IPS-18c (cell line): Measurements from ENCODE around the gene AGXT.

Experiments used
- H3K4me3 ChIP-seq: 2 replicates; pipeline ENCODE4 v1.7.0; 2013; ENCODE audit warnings: low read depth, mild to moderate bottlenecking, low read length, moderate library complexity; ENCODE audit not compliant: insufficient read depth
- H3K9me3 ChIP-seq: one replicate; pipeline ENCODE4 v1.6.1; 2013; ENCODE audit warnings: mild to moderate bottlenecking, low read length, moderate library complexity; ENCODE audit not compliant: control insufficient read depth, insufficient read depth

The AGXT gene

DNA sequence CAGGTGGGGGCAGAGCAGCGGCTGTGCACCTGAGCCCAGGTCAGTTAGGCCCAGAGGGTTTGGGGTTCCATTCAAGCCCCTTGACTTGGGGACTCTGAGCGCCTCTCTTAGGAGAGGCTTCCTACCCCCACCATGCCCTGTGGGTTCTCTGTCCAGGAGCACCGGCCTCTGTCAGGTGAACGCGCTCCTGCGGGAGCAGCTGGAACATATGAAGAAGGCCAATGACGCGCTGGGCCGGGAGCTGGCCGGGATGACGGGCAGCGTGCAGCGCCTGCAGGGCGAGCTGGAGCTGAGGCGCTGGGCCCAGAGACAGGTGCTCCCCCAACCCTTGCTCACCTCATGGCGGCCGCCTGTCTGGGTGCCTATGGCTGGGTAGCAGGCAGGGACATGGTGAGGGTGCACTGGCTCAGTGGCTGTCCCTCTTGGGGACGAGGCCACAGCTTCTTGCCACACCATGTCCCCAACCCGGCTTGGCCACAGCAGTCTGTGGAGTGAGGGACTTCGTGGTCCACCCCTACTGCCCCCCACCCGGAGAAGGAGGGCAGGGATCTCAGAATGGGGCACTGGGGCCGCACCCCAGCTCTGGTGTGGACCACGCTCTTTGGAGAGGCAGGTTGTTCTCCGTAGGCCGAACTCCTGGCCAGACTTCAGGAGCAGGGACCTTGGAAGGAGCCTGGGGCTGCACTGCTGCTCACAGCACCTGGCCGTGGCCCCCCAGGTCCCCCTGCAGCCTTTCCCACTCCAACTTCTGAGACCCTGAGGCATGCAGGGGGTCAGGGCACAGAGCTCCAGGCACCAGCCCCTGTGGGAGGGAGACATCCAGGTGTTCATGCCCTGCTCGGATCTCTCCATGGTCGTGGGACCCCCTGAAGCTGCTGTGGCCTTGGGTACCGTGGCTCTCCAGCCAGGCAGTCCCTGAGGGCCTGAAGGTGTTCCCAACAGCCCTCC, 57.2 kb downstream of the AGXT start:
- Histone ChIP-seq H3K4me3 (no peak overlapping the region), H3K9me3 (no peaks in the 10 kb centered on the region)

DNA sequence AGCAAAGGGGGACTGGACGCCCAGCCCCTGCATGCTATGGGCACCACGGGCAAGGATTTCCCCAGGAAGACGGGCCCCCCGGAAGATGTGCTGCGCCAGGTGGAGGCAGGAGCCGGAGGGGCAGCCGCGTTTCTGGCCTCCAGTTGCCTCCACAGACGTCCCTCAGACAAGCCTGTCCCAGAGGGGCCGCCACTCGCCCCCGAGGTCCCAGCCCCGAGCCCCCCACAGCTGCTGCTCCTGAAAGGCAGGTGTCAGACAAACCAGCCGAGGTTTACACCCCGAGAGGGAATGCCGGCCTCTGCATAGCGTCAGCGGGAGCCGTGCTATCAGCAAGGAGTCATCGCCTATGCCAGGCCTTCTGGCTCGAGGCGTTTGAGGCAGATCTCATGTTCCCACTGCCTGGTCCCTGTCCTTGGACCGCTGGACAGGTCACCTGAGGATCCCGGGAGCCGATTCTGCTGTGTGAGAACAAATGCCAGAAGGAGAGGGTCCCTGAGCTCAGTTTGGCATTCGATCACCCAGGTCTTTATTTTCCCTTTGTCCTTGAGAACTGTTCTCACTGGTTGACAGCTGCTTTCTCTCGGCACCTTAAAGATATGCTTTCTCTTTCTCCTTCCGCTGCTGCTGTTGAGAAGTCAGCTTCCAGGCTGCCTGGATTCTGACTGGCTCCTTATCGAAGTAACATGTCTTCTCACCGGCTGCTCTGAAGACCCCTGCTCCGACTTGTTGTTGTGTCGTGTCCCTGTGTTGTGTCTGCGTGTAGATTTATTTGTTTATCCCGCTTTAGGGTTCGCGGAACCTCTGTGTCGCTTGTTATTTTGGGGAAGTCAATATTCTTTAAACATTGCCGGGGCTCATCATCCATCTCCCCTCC, 58.1 kb downstream of the AGXT start:
- H3K9me3 ChIP-seq = no peaks in the 10 kb centered on the region
- H3K4me3 ChIP-seq = no peak overlapping the region

DNA sequence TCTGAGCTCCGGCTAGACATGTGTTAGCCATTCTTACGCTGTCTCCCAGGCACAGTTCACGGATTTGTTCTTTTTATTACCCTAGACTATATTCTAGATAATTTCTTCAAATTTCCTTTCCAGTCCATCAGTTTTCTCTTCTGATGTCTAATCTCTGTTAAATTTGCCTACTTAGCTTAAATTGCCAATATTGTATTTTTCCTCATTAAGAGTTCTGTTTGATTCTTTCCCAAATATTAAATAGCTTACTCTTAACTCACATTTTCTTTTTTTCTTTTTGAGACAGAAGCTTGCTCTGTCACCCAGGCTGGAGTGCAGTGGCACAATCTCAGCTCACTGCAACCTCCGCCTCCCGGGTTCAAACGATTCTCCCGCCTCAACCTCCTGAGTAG, 58.8 kb downstream of the AGXT start:
- H3K9me3 ChIP-seq = no peaks in the 10 kb centered on the region
- no peak overlapping the region for H3K4me3 ChIP-seq

GRCh38 chr2:240928476-240929363, 60.1 kb downstream of the AGXT start:
- Histone ChIP-seq H3K4me3 (no peak overlapping the region), H3K9me3 (no peaks in the 10 kb centered on the region)

DNA sequence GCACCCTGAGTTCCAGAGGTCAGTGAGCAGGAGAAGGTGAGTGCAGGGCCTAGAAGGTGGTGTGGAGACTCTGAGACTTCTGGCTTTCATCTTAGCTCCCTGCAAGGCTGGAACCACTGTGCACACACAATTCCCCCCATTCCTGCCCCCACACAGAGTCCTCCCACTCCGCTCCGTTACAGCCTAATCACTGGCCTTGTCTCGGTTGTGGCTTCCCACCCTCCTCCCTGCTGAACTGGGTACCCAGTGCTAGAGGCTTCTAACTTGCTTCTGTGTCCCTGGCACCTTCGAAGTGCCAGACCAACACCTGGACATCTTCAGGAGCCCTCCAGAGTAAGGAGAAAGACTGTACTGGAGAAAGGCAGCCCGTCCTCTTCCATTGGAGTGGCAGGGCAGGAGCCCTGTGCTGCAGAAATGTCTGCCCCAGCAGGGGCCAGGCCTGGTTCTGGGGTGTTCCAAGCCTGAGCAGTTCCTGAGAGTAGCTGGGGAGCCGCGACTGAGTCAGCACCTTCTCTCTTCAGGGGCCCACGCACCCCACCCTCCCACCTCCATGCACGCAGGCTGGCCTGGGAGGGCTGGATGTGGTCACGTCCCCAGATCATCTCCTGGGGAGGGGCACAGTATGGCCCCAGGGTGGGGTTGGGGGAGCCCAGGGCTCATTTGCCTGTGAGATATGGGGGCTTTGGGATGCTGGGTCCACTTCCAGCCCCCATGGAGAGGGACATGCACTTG, 60.9 kb downstream of the AGXT start:
- H3K9me3 ChIP-seq = no peaks in the 10 kb centered on the region
- H3K4me3 ChIP-seq = no peak overlapping the region
